Stimulated activated CD4-positive, alpha-beta T cell treated with anti-CD3 and anti-CD28 coated beads, Interleukin-2, amount 100 ng/mL, for 4 hours (primary cell): ENCODE measurements around the gene ARF3.

Source experiments
- DNase-seq: peaks from one replicate; pipeline ENCODE4 v3.0.0-alpha.2; 2020; ENCODE audit warnings: low read depth

ARF3 gene

GRCh38 chr12:48981757-48982157, 24.5 kb upstream of the ARF3 start:
- DNase-seq = no peak

GRCh38 chr12:48980953-48981756, 23.9 kb upstream of the ARF3 start:
- DNase-seq = peak; percentile 32

- no peak for DNase-seq
Observed at GRCh38 chr12:48980389-48980952, 23.2 kb upstream of the ARF3 start.

- no peak for DNase-seq
Observed at GRCh38 chr12:48979602-48980388, 22.5 kb upstream of the ARF3 start.

GRCh38 chr12:48978741-48979601, 21.7 kb upstream of the ARF3 start:
- DNase-seq = no peak

- DNase-seq = no peak
Observed at GRCh38 chr12:48978291-48978740, 21.0 kb upstream of the ARF3 start, which contains the start of gene WNT1. TSS of gene WNT1 (plus strand) at chr12:48978322. CDS start at chr12:48978651, 329 bp downstream.

GRCh38 chr12:48977290-48978281, 20.3 kb upstream of the ARF3 start:
- DNase-seq = peak; percentile 66

GRCh38 chr12:48973941-48974673, 16.8 kb upstream of the ARF3 start:
- DNase-seq = no peak

- no peak for DNase-seq
Observed at GRCh38 chr12:48973531-48973930, 16.2 kb upstream of the ARF3 start.

GRCh38 chr12:48972952-48973483, 15.7 kb upstream of the ARF3 start:
- no peak for DNase-seq

GRCh38 chr12:48972213-48972951, 15.1 kb upstream of the ARF3 start:
- DNase-seq = no peak

- no peak for DNase-seq
Observed at GRCh38 chr12:48970702-48971334, 13.5 kb upstream of the ARF3 start.

GRCh38 chr12:48969833-48970701, 12.8 kb upstream of the ARF3 start:
- peak; percentile 57 for DNase-seq

GRCh38 chr12:48969160-48969771, 12.0 kb upstream of the ARF3 start:
- no peak for DNase-seq

- no peak for DNase-seq
Observed at GRCh38 chr12:48968467-48968866, 11.2 kb upstream of the ARF3 start.

GRCh38 chr12:48967991-48968390, 10.7 kb upstream of the ARF3 start:
- DNase-seq = no peak
